OCI-LY3 (cell line): ENCODE data around the gene GSTA2.
"Not testable (repeated sequence)": the region's sequence is repeated elsewhere in the genome, so short reads cannot be mapped to it uniquely, and the experiment has no call there.

Source experiments
- H2AFZ ChIP-seq: fragments of 200-600, 300-600 bp; shearing (Covaris generic); 2 replicates; pipeline ENCODE4 v1.6.0; 2014; ENCODE audit warnings: antibody characterized with exemption, low read depth, low read length
- H3K27ac ChIP-seq: fragments of 200-600, 300-600 bp; sonication (generic); 2 replicates; pipeline ENCODE4 v1.5.1; 2014; ENCODE audit warnings: mild to moderate bottlenecking, low read length, moderate library complexity, mixed read lengths
- H3K27me3 ChIP-seq: fragments of 200-600, 300-600 bp; sonication (generic); 2 replicates; pipeline ENCODE4 v1.6.1; 2014; ENCODE audit warnings: low read depth, low read length, mixed read lengths
- H3K36me3 ChIP-seq: fragments of 200-600, 300-600 bp; sonication (generic); replicated peaks from 2 replicates; pipeline ENCODE3; 2014; ENCODE audit warnings: low read depth, low read length, mixed read lengths
- H3K4me1 ChIP-seq: fragments of 300-600, 200-600 bp; sonication (generic); 2 replicates; pipeline ENCODE4 v1.6.1; 2014; ENCODE audit warnings: low read length, mixed read lengths
- H3K4me2 ChIP-seq: fragments of 200-600, 300-600 bp; sonication (generic); 2 replicates; pipeline ENCODE4 v1.6.1; 2014; ENCODE audit warnings: low read length, mixed read lengths
- H3K4me3 ChIP-seq: fragments of 300-600, 200-600 bp; sonication (generic); 2 replicates; pipeline ENCODE4 v1.5.1; 2014; ENCODE audit warnings: antibody characterized with exemption, mild to moderate bottlenecking, low read length, moderate library complexity
- H3K79me2 ChIP-seq: fragments of 300-600, 200-600 bp; shearing (Covaris generic); 2 replicates; pipeline ENCODE4 v1.6.1; 2014; ENCODE audit warnings: mild to moderate bottlenecking, low read length, mixed read lengths
- H3K9ac ChIP-seq: fragments of 300-600, 200-600 bp; shearing (Covaris generic); 2 replicates; pipeline ENCODE4 v1.6.0; 2014; ENCODE audit warnings: mild to moderate bottlenecking, low read length, moderate library complexity
- H3K9me3 ChIP-seq: fragments of 200-600, 300-600 bp; shearing (Covaris generic); 2 replicates; pipeline ENCODE4 v1.6.1; 2014; ENCODE audit warnings: low read length, mixed read lengths; ENCODE audit not compliant: insufficient read depth
- H4K20me1 ChIP-seq: fragments of 200-600, 300-600 bp; sonication (generic); 2 replicates; pipeline ENCODE4 v1.6.1; 2016; ENCODE audit warnings: low read length, mixed read lengths; ENCODE audit not compliant: insufficient read depth
- EZH2phosphoT487 ChIP-seq: fragments of 200-600 bp; shearing (Covaris generic); IDR thresholded peaks from 2 replicates; pipeline ENCODE4 v1.6.1; 2018; ENCODE audit warnings: antibody characterized with exemption, mixed run types, low read depth
- TF ChIP-seq, protein P1 (sequence below): fragments of 200-600, 300-600 bp; sonication (generic); IDR thresholded peaks from 2 replicates; pipeline ENCODE4 v1.5.1; 2014; ENCODE audit warnings: antibody characterized with exemption, low read length, low read depth

GSTA2 gene

GRCh38 chr6:52779237-52779636, 16.0 kb upstream of the GSTA2 start:
- no peak overlapping the region for H3K4me2 ChIP-seq

GRCh38 chr6:52776711-52777351, 13.6 kb upstream of the GSTA2 start:
- H3K27me3 ChIP-seq, H3K36me3 ChIP-seq, H3K79me2 ChIP-seq, H4K20me1 ChIP-seq, H3K9me3 ChIP-seq, H3K4me3 ChIP-seq, H3K27ac ChIP-seq, H3K4me1 ChIP-seq, H3K9ac ChIP-seq, H2AFZ ChIP-seq, H3K4me2 ChIP-seq: not testable (repeated sequence)

More at GRCh38 chr6:52779237-52779636, 16.0 kb upstream of the GSTA2 start:
- no peaks in the 10 kb centered on the region for H3K79me2 ChIP-seq
- H3K9ac ChIP-seq: no peak overlapping the region
- TF ChIP-seq EZH2phosphoT487: no peak
- TF ChIP-seq, protein P1, sequence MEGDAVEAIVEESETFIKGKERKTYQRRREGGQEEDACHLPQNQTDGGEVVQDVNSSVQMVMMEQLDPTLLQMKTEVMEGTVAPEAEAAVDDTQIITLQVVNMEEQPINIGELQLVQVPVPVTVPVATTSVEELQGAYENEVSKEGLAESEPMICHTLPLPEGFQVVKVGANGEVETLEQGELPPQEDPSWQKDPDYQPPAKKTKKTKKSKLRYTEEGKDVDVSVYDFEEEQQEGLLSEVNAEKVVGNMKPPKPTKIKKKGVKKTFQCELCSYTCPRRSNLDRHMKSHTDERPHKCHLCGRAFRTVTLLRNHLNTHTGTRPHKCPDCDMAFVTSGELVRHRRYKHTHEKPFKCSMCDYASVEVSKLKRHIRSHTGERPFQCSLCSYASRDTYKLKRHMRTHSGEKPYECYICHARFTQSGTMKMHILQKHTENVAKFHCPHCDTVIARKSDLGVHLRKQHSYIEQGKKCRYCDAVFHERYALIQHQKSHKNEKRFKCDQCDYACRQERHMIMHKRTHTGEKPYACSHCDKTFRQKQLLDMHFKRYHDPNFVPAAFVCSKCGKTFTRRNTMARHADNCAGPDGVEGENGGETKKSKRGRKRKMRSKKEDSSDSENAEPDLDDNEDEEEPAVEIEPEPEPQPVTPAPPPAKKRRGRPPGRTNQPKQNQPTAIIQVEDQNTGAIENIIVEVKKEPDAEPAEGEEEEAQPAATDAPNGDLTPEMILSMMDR: no peak
- H4K20me1 ChIP-seq: no peaks in the 10 kb centered on the region
- H3K4me3 ChIP-seq: no peak overlapping the region
- no peaks in the 10 kb centered on the region for H3K36me3 ChIP-seq
- no peak overlapping the region for H2AFZ ChIP-seq
- no peaks in the 10 kb centered on the region for H3K27me3 ChIP-seq
- no peaks in the 10 kb centered on the region for H3K4me1 ChIP-seq
- no peak overlapping the region for H3K27ac ChIP-seq
- no peaks in the 10 kb centered on the region for H3K9me3 ChIP-seq

- not testable (repeated sequence) for H2AFZ ChIP-seq, H3K79me2 ChIP-seq, H3K9ac ChIP-seq, H3K9me3 ChIP-seq, H3K27ac ChIP-seq, H3K4me2 ChIP-seq, H3K27me3 ChIP-seq, H3K36me3 ChIP-seq, H4K20me1 ChIP-seq, H3K4me3 ChIP-seq, H3K4me1 ChIP-seq
These were observed 6.1 kb upstream of the GSTA2 start for GRCh38 chr6:52769399-52769798.

DNA sequence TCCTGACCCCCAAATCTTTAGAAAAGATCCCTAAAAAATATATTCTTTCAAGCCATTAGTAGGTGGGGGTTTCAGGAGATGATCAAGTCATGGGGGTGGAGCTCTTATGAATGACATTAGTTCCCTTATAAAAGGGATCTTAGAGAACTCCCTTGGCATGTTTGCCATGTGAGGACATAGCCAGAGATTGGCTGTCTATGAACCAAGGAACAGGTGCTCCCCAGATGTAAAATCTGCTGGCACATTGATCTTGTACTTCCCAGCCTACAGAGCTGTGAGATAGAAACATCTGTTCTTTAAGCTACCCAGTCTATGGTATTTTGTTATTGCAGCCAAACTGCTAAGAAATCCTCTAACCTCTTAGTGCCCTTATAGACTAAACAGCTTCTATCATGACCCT, 4.4 kb upstream of the GSTA2 start:
- H3K9ac ChIP-seq, H2AFZ ChIP-seq, H3K4me2 ChIP-seq, H4K20me1 ChIP-seq, H3K27me3 ChIP-seq, H3K79me2 ChIP-seq, H3K4me3 ChIP-seq, H3K36me3 ChIP-seq, H3K27ac ChIP-seq, H3K4me1 ChIP-seq, H3K9me3 ChIP-seq: not testable (repeated sequence)

DNA sequence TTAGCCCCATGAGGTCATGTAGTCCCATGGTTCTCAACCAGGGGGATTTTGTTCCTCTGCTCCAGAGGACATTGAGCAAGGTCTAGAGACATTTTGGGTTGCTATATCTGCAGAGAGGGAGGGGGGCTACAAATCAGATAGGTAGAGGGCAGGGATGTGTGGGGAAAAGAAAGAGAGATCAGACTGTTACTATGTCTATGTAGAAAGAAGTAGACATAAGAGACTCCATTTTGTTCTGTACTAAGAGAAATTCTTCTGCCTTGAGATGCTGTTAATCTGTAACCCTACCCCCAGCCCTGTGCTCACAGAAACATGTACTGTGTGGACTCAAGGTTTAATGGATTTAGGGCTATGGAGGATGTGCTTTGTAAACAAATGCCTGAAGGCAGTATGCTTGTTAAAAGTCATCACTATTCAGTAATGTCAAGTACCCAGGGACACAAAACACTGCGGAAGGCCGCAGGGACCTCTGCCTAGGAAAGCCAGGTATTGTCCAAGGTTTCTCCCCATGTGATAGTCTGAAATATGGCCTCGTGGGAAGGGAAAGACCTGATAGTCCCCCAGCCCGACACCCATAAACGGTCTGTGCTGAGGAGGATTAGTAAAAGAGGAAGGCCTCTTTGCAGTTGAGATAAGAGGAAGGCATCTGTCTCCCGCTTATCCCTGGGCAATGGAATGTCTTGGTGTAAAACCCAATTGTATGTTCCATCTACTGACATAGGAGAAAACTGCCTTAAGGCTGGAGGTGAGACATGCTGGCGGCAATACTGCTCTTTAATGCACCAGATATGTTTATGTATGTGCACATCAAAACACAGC, 1.4 kb downstream of the GSTA2 start:
- H2AFZ ChIP-seq, H4K20me1 ChIP-seq, H3K4me2 ChIP-seq: not testable (repeated sequence)

More for the DNA sequence above, 1.4 kb downstream of the GSTA2 start:
- H3K4me1 ChIP-seq, H3K36me3 ChIP-seq, H3K79me2 ChIP-seq, H3K4me3 ChIP-seq, H3K27ac ChIP-seq, H3K9ac ChIP-seq, H3K27me3 ChIP-seq, H3K9me3 ChIP-seq: not testable (repeated sequence)
